Vagina (tissue), 2 donors: ENCODE data around the gene KCNQ2. TPM values are rescaled to one million over a fixed set of nuclear protein-coding genes. Genes with fewer than 3 reads are reported as not detected.

Experiments used
- DNase-seq, 2 donors: peaks; one replicate each; pipeline ENCODE4 v3.0.0-alpha.2; 2017; ENCODE audit errors: extremely low spot score in 2 of 2
- H3K27ac ChIP-seq: fragments of 200-600 bp; sonication (generic); one replicate; pipeline ENCODE4 v1.5.1; 2019
- H3K27me3 ChIP-seq: fragments of 200-600 bp; sonication (generic); one replicate; pipeline ENCODE4 v1.5.1; 2019
- H3K36me3 ChIP-seq, 2 donors: fragments of 200-600 bp; sonication (generic); one replicate each; pipeline ENCODE4 v1.5.1; 2017 to 2019
- H3K4me1 ChIP-seq: fragments of 200-600 bp; sonication (generic); one replicate; pipeline ENCODE4 v1.5.1; 2019
- H3K4me3 ChIP-seq, 2 donors: fragments of 200-600 bp; sonication (generic); 1 replicate in 1 of 2; 2 replicates in 1 of 2; pipeline ENCODE4 v1.5.1; 2016 to 2019
- H3K9me3 ChIP-seq: fragments of 200-600 bp; sonication (generic); one replicate; pipeline ENCODE4 v1.5.1; 2019
- POLR2A ChIP-seq, 2 donors: fragments of 450-650 bp; IDR thresholded peaks; one replicate each; pipeline ENCODE4 v1.6.1; 2017; ENCODE audit warnings: antibody characterized with exemption in 2 of 2, mild to moderate bottlenecking in 2 of 2, moderate library complexity in 2 of 2
- POLR2AphosphoS5 ChIP-seq, 2 donors: sonication (generic); formaldehyde crosslinking; IDR thresholded peaks; one replicate each; pipeline ENCODE4 v1.9.0; 2017; ENCODE audit warnings: antibody characterized with exemption in 2 of 2, mild to moderate bottlenecking in 2 of 2, low read depth in 1 of 2; ENCODE audit not compliant: insufficient read depth in 1 of 2
- intact Hi-C: fragments of 100-400 bp; cut with DNase I; formaldehyde crosslinking; loops from one replicate; pipeline ENCODE4 v1.15.1; 2023
- total RNA-seq: library from RNA; depleted of rRNA; stranded (reverse); fragments of >200 nt; gene quantifications from one replicate; pipeline ENCODE4 v1.2.3, GENCODE V29; 2016
- TF ChIP-seq, protein P1 (sequence below), 3 experiments: fragments of 450-650 bp in 2 of 3; fragments of 200-600 bp in 1 of 3; sonication (generic) in 1 of 3; IDR thresholded peaks; one replicate each; pipeline ENCODE4 v1.5.1; 2017 to 2019; ENCODE audit warnings: antibody characterized with exemption in 3 of 3, mild to moderate bottlenecking in 2 of 3, moderate library complexity in 2 of 3

KCNQ2 gene
- total RNA-seq, 1 donor from 2014 or later: 1.2 TPM

DNA sequence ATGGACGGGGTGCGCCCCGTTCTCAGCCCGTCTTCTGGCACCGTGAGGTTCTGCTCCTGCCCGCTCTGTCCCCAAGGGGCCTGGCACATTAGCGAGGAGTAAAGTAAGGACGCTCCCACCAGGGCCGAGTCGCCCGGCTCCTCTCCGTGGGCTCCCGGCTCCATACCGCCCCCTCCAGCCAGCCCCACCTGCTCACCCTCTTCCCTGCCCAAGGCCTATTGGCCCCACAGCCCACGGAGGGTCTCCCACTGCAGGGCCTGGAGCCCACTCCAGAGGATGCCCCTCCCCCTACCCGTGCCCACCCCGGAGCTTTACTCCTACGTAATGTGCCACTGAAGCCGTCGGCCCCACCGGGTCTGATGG, 63.8 kb downstream of the KCNQ2 start:
- Histone ChIP-seq H3K27ac (no peak overlapping the region), H3K9me3 (no peaks in the 10 kb centered on the region), H3K4me1 (no peaks in the 10 kb centered on the region), H3K36me3 (no peaks in the 10 kb centered on the region), H3K27me3 (no peaks in the 10 kb centered on the region), H3K4me3 (no peak overlapping the region)
- no peak for DNase-seq
- TF ChIP-seq POLR2A (IDR thresholded peaks at IDR 0.05): no peak
- TF ChIP-seq, protein P1, sequence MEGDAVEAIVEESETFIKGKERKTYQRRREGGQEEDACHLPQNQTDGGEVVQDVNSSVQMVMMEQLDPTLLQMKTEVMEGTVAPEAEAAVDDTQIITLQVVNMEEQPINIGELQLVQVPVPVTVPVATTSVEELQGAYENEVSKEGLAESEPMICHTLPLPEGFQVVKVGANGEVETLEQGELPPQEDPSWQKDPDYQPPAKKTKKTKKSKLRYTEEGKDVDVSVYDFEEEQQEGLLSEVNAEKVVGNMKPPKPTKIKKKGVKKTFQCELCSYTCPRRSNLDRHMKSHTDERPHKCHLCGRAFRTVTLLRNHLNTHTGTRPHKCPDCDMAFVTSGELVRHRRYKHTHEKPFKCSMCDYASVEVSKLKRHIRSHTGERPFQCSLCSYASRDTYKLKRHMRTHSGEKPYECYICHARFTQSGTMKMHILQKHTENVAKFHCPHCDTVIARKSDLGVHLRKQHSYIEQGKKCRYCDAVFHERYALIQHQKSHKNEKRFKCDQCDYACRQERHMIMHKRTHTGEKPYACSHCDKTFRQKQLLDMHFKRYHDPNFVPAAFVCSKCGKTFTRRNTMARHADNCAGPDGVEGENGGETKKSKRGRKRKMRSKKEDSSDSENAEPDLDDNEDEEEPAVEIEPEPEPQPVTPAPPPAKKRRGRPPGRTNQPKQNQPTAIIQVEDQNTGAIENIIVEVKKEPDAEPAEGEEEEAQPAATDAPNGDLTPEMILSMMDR (IDR thresholded peaks at IDR 0.05): no peak
- no peak for TF ChIP-seq POLR2AphosphoS5 (IDR thresholded peaks at IDR 0.05; ENCODE audit: insufficient read depth in 1 of 2, low read depth in 1 of 2)
- intact Hi-C loops: no loop called here

DNA sequence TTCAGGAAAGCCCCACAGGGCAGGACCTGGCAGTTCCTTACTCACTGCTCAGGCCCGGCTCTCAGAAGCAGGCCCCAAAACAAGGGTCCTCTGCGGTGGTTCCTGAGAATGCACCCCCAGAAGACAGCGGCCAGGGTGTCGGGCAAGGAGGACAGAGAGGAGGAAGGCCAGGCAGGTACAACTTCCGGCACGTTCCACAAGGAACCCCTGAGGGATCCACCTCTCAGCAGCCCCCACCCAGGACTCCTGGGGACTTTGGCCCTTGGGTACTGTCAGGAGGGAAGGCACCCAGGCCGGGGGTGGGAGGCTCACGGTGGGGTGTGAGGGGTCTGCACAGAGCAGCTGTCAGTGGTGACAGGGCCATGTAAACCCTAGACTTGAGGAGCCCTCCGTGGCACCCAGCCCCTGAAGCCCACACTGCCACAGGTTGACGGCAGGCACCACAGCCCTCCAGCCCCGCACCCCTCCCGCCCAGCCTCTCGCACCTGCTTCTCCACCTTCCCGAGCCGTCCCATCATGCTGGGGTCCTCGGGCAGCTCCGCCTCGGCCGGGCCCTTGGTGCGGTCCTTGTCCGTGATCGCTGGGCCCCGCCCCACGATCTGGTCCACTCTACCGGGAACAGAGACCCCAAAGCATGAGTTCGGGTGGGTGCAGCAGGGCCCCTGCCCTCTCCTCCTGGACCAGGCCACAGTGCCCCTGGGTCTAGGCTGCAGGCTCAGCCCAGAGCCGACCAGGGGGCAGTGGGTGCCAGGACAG, 64.3 kb downstream of the KCNQ2 start:
- no peaks in the 10 kb centered on the region for H3K36me3 ChIP-seq
- intact Hi-C loops: no loop called here
- no peaks in the 10 kb centered on the region for H3K4me1 ChIP-seq
- H3K27me3 ChIP-seq: no peaks in the 10 kb centered on the region
- no peaks in the 10 kb centered on the region for H3K9me3 ChIP-seq
- TF ChIP-seq POLR2AphosphoS5 (IDR thresholded peaks at IDR 0.05; ENCODE audit: insufficient read depth in 1 of 2, low read depth in 1 of 2) (no peak), POLR2A (IDR thresholded peaks at IDR 0.05) (no peak)
- TF ChIP-seq, protein P1 (IDR thresholded peaks at IDR 0.05): no peak
- no peak overlapping the region for H3K4me3 ChIP-seq
- H3K27ac ChIP-seq: no peak overlapping the region
- no peak for DNase-seq

DNA sequence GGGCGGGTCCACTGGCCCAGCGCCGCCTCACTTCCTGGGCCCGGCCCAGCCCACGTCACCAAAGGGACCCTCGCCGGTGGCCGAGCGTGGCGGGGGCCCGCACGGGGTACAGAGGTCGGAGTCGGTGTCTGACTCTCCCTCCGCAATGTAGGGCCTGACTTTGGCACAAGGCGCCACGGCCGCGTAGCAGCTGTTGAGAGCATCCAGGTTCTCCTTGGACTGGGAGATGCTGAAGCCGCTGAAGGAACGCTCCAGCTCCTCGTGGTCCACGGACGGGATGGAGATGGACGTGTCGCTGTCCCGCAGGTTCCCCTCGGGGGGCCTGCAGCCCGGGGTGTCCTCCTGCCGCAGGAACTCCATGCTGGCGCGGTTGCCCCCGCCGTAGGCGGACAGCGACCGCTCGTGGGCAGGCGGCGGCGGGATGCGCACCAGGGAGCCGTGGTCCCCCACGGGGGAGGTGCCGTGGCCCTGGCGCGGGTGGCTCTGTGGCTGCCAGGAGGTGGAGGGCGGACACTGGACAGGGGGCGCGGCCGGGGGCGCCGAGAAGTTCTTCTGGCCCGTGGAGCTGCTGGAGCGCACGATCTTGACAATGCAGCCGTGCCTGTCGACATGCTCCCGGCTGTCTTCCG, 65.7 kb downstream of the KCNQ2 start:
- no peaks in the 10 kb centered on the region for H3K9me3 ChIP-seq
- intact Hi-C loops: no loop called here
- H3K4me1 ChIP-seq: no peaks in the 10 kb centered on the region
- TF ChIP-seq POLR2AphosphoS5 (IDR thresholded peaks at IDR 0.05; ENCODE audit: insufficient read depth in 1 of 2, low read depth in 1 of 2) (no peak), POLR2A (IDR thresholded peaks at IDR 0.05) (no peak)
- TF ChIP-seq, protein P1 (IDR thresholded peaks at IDR 0.05): no peak
- no peaks in the 10 kb centered on the region for H3K36me3 ChIP-seq
- H3K27me3 ChIP-seq: no peaks in the 10 kb centered on the region
- no peak overlapping the region for H3K27ac ChIP-seq
- no peak for DNase-seq
- H3K4me3 ChIP-seq: no peak overlapping the region

DNA sequence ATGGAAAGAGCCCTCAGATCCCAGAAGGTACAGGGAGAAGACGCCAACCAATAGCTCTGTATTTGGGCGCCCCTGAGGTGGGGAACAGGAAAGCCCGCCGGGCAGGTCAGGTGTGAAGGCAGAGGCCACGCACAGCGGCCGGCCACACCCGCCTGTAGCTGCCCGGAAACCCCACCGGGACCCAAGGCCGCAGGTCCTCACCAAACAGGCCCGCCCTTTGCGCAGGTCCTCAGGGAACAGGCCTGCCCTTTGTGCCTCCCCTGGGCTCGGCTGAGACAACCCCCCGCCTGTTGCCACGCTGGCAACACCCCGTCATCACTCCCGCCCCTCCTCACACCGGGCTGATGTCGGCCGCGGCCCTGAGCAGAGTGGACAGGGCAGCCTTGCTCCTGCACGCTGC, 66.4 kb downstream of the KCNQ2 start:
- no peaks in the 10 kb centered on the region for H3K4me1 ChIP-seq
- no peaks in the 10 kb centered on the region for H3K9me3 ChIP-seq
- no peak overlapping the region for H3K4me3 ChIP-seq
- no peak for DNase-seq
- TF ChIP-seq POLR2A (IDR thresholded peaks at IDR 0.05) (no peak), POLR2AphosphoS5 (IDR thresholded peaks at IDR 0.05; ENCODE audit: insufficient read depth in 1 of 2, low read depth in 1 of 2) (no peak)
- TF ChIP-seq, protein P1 (IDR thresholded peaks at IDR 0.05): no peak
- intact Hi-C loops: no loop called here
- no peaks in the 10 kb centered on the region for H3K36me3 ChIP-seq
- no peaks in the 10 kb centered on the region for H3K27me3 ChIP-seq
- H3K27ac ChIP-seq: no peak overlapping the region

DNA sequence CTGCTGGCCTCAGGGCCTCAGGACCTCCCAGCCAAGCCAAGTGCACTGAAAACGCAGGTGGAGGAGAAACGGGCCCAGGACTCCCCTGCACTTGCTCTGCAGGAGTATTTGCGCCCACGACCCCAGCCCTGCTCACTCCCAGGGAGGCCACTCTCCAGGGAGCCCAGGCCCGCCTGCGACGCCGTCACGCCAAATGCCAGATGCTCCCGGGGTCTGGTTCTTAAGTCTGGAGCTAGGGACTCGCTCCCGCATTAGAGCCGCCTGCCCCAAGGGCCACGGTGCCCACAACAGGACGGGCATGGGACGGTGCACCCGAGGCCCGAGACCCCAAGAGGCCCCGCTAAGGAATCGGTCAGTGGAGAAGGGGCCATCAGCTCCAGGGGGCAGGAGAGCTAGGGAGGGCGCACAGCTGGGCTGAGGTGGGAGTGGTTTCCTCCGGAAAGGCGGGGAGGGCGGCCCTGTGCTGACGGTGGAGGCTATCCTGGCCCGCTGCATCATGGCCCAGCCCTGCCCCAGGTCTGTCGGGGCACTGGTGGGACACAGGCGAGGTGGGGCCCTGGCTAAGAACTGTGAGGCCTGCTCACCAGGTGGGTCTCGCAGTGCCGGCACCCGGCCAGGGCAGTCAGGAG, 67.2 kb downstream of the KCNQ2 start:
- Histone ChIP-seq H3K4me1 (no peaks in the 10 kb centered on the region), H3K27ac (no peak overlapping the region), H3K9me3 (no peaks in the 10 kb centered on the region), H3K27me3 (no peaks in the 10 kb centered on the region), H3K36me3 (no peaks in the 10 kb centered on the region), H3K4me3 (no peak overlapping the region)
- intact Hi-C loops: no loop called here
- DNase-seq: no peak
- TF ChIP-seq POLR2AphosphoS5 (IDR thresholded peaks at IDR 0.05; ENCODE audit: insufficient read depth in 1 of 2, low read depth in 1 of 2): no peak
- TF ChIP-seq POLR2A (IDR thresholded peaks at IDR 0.05): no peak
- TF ChIP-seq, protein P1 (IDR thresholded peaks at IDR 0.05): no peak
